ENCODE data around the gene MCF2L. TPM values are rescaled to one million over a fixed set of nuclear protein-coding genes. Genes with fewer than 3 reads are reported as not detected.

Gene MCF2L
- total and polyA plus RNA-seq, 7 donors: 9.1 to 40.5 (median 20.3) TPM

GRCh38 chr13:113024466-113024865, 55.5 kb downstream of the MCF2L start:
- ATAC-seq (no peak), DNase-seq (no peak)
- WGBS, 3 donors: 83 to 87% (median 85%) methylated on average over 13 of the region's 13 CpGs
- Histone ChIP-seq H3K4me1 (no peaks in the 10 kb centered on the region), H3K4me3 (no peak overlapping the region), H3K27ac (no peak overlapping the region), H3K27me3 (ENCODE audit: insufficient read depth in 3 of 3, low read length in 2 of 3) (peaks cover 0 to 16% (median 2%) of the 10 kb centered on the region in 3 donors), H3K9me3 (no peaks in the 10 kb centered on the region), H3K36me3 (ENCODE audit: insufficient read depth in 1 of 2, low read depth in 1 of 2) (no peaks in the 10 kb centered on the region)
- intact Hi-C loops (cut with DNase I): no loop called here
- TF ChIP-seq CTCF (IDR thresholded peaks at IDR 0.05): no peak

DNA sequence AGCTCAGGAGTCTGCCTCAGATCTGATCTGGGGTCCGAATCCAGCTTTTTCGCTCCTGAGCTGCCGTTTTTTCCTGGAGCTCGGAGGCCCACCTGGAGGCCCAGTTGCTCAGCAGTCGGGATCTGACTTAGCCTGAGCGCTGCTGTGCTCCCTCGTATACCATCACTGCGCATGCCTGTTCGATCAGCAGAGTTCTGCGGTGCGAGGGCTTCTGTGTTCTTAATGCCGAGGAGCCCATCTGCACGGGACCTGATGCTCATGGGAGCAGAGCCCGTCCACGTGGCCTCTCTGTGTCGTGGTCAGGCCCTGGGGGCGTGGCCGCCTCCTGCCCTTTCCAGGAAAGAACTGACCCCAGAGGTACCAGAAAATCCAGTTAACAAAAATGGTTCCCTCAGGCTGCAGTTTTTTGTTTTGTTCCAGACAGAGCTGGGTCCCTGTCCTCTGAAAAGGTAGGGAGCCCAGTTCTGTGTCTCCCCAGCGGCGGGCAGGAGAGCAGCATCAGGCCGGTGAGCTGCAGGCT, 57.4 kb downstream of the MCF2L start:
- H3K36me3 ChIP-seq (ENCODE audit: insufficient read depth in 1 of 2, low read depth in 1 of 2): no peaks in the 10 kb centered on the region
- DNase-seq: no peak
- ATAC-seq: no peak
- no peaks in the 10 kb centered on the region for H3K4me1 ChIP-seq
- no peak overlapping the region for H3K27ac ChIP-seq
- no peaks in the 10 kb centered on the region for H3K9me3 ChIP-seq
- peaks cover 0 to 13% (median 2%) of the 10 kb centered on the region in 3 donors for H3K27me3 ChIP-seq (ENCODE audit: insufficient read depth in 3 of 3, low read length in 2 of 3)
- 77 to 86% (median 83%) methylated on average over 21 of the region's 21 CpGs for WGBS, 3 donors
- H3K4me3 ChIP-seq: no peak overlapping the region
- TF ChIP-seq CTCF (IDR thresholded peaks at IDR 0.05): no peak
- intact Hi-C loops (cut with DNase I): loop anchor here (5.0 kb wide), 1 partner anchor 84 kb away; no protein-coding TSS in a partner anchor

DNA sequence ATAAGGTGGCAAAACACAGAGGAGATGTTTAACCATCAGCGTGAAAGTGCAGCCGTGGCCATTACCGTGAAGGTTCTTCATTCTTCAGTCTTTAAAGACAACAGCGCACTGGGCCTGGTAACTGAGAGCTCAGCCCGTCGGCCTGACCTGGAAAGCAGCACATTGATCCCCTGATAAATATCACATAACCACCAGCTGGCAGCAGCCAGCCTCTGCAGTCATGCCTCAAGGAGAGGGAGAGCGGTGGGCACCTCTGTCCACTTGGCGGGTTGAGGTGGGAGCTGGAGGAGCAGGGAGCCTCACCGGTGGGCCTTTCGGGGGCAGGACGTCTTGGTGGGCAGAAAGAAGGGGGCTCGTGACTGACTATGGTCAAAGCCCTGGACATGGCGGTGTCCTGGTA, 58.1 kb downstream of the MCF2L start:
- peaks cover 0 to 8% (median 2%) of the 10 kb centered on the region in 3 donors for H3K27me3 ChIP-seq (ENCODE audit: insufficient read depth in 3 of 3, low read length in 2 of 3)
- 67 to 74% (median 68%) methylated on average over 13 of the region's 13 CpGs for WGBS, 3 donors
- intact Hi-C loops (cut with DNase I): loop anchor here (5.0 kb wide), 1 partner anchor 85 kb away; no protein-coding TSS in a partner anchor

GRCh38 chr13:113027566-113027965, 58.6 kb downstream of the MCF2L start:
- DNase-seq (no peak), ATAC-seq (peak in 1 of 4 donors; percentile 18)
- WGBS, 3 donors: 86 to 92% (median 91%) methylated on average over 16 of the region's 16 CpGs
- Histone ChIP-seq H3K27me3 (ENCODE audit: insufficient read depth in 3 of 3, low read length in 2 of 3) (peaks cover 0 to 8% (median under 1%) of the 10 kb centered on the region in 3 donors), H3K9me3 (no peaks in the 10 kb centered on the region), H3K4me1 (no peaks in the 10 kb centered on the region), H3K36me3 (ENCODE audit: insufficient read depth in 1 of 2, low read depth in 1 of 2) (no peaks in the 10 kb centered on the region), H3K4me3 (no peak overlapping the region), H3K27ac (no peak overlapping the region)
- intact Hi-C loops (cut with DNase I): loop anchor here (5.0 kb wide), 1 partner anchor 85 kb away; no protein-coding TSS in a partner anchor
- TF ChIP-seq CTCF (IDR thresholded peaks at IDR 0.05): no peak

More for the DNA sequence above, 58.1 kb downstream of the MCF2L start:
- Histone ChIP-seq H3K4me3 (no peak overlapping the region), H3K4me1 (no peaks in the 10 kb centered on the region), H3K36me3 (ENCODE audit: insufficient read depth in 1 of 2, low read depth in 1 of 2) (no peaks in the 10 kb centered on the region), H3K27ac (no peak overlapping the region), H3K9me3 (no peaks in the 10 kb centered on the region)
- no peak for ATAC-seq
- no peak for DNase-seq
- no peak for TF ChIP-seq CTCF (IDR thresholded peaks at IDR 0.05)

Data from psoas muscle (tissue), 8 donors.